ENCODE data around the gene ZSWIM5.
"Not testable (repeated sequence)": the region's sequence is repeated elsewhere in the genome, so short reads cannot be mapped to it uniquely, and the experiment has no call there.

ZSWIM5 gene

DNA sequence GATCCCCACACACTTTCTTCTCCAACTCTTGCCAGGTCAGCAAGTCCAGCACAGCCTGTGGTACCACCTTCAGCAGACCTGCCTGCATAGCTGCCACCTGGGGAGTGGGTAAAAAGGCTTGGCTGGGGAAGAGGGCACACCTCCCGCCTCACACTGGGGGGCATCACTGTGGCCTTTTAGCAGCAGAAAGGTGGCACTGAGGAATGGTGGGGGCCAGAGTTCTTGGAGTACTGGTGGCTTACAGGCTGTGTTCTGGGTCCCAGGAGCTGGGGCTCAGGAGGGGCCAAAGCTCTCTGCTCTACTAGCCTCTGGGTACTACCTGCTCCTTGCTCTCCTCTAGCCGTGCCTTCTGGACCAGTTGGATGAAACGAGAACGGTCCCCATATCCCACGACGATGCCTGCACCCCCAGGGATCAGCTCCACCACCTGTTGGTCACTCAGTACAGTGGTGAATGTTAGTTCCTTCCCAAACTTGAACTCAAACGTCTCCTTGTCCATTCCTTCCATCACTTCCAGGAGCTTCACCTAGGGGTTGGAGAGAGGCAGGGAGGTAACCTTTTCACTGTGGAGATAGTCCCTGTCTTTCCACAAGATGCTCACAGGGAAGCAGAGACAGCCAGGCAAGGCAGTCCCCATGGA lies 202.0 kb downstream of the ZSWIM5 start:
- DNase-seq (ENCODE audit: low read depth in 2 of 2), result no peak

DNA sequence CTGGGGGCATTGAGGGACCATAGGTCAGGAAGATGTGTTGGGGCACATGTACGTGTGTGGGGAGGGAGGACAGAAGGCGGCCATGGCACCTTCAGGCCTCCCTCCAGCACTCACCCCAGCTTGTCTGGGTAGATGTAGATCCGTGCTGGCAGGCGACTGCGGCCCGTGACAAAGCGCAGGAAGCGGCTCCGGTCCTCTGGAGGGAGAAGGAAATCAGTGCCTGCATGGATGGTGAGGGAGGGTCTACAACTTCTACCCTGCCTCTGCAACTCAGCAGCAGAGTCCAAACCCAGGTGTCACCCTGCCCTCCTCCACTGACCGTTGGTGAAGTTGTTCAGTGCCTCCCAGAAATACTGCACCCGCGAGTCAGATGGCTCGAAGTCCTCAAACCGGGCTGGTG lies 202.7 kb downstream of the ZSWIM5 start:
- no peak for DNase-seq (ENCODE audit: low read depth in 2 of 2)

DNA sequence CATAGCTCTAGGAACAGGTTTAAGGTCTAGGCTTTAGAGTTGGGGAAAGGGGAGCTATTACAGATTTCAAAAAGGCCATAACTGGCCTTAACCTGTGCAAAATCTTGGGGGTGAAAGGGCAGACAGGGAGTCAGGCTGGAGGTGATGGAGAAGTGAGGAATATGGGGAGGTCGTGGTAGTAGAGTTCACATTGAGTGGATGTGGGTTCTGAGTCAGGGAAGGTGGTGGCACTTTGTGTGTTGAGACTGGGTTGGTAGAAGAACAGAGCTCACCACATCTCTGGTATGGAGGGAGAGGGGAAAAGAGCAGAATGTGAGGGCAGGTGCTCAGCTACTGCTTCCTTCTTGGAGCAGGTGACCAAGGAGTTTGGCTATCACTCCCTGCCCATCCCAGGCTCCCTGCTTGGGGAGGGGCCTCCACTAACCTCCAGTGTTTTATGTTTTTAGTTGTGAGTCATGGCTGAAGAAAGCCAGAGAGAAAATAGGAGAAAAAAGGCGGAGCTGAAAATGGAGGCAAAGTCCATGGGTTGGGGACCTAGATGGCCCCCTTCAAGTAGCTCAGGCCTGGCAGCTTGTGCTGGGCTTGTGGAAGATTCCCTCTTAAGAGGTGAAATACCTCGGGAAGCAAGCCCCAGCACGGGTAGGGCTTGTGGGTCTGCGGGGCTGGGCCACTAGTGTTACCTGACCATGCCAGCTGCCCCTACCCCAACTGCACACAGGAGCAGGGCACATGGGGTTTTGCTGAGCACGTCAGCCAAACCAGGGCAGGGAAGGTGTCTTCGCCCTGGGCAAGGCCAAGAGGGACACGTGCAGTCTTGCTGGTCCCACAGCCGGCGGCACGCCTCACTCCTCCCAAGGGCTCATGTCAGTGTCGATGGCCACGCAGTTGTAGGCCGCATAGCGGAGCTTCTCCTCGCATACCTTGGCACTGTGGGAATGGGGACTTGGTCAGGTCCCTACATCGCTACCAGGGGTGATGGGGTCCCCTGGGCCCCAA lies 203.5 kb downstream of the ZSWIM5 start:
- no peak for DNase-seq (ENCODE audit: low read depth in 2 of 2)

DNA sequence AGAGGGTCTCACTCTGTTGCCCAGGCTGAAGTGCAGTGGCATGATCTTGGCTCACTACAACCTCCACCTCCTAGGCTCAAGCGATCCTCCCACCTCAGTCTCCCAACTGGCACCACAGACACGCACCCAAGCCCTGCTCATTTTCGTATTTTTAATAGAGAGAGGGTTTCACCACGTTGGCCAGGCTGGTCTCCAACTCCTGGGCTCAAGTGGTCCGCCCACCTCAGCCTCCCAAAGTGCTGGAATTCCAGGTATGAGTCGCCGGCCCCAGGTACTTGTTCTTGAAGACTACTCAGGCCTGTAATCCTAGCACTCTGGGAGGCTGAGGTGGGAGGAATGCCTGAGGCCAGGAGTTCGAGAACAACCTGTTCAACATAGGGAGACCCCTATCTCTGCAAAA lies 204.8 kb downstream of the ZSWIM5 start:
- DNase-seq (ENCODE audit: low read depth in 2 of 2), result not testable (repeated sequence)

DNA sequence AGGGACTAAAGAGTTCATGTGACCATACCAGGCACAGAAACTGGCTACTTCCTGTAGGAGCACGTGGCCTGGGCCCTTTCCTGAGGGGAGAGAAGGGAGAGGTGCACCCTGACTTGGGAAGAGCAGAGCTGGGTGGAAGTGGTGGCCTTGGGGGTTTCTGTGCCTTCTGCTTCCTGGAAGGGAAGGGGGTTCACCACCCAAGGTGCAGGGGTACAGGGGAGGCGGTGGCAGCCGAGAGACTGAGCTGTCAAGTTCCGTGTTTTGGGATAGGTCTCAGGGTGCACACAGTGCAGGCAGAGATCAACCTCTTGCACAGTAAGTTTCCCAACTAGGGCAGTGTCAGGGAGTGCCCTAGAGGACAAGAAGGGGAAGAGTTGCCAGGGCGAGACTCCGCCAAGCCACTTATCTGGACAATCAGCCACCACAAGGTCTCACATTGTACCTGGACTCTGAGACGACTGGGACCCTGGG lies 205.4 kb downstream of the ZSWIM5 start:
- DNase-seq (ENCODE audit: low read depth in 2 of 2), result no peak

DNA sequence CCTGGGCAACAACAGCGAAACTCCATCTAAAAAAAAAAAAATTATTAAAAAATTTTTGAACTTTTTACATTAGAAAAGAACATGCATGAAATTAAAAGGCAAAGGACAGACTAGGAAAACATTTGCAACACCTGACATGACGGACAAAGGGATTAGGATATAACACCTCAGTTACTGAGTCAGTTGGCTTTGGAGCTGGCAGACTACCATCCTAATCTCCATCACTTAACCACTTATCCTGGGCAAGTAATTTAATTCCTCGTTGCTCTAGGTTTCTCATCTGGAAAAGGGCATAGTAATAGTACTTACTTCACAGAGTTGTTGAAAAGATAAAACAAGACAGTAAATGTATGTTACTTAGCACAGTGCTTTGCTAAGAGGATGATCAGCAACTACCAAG lies 207.2 kb downstream of the ZSWIM5 start:
- no peak for DNase-seq (ENCODE audit: low read depth in 2 of 2)

DNA sequence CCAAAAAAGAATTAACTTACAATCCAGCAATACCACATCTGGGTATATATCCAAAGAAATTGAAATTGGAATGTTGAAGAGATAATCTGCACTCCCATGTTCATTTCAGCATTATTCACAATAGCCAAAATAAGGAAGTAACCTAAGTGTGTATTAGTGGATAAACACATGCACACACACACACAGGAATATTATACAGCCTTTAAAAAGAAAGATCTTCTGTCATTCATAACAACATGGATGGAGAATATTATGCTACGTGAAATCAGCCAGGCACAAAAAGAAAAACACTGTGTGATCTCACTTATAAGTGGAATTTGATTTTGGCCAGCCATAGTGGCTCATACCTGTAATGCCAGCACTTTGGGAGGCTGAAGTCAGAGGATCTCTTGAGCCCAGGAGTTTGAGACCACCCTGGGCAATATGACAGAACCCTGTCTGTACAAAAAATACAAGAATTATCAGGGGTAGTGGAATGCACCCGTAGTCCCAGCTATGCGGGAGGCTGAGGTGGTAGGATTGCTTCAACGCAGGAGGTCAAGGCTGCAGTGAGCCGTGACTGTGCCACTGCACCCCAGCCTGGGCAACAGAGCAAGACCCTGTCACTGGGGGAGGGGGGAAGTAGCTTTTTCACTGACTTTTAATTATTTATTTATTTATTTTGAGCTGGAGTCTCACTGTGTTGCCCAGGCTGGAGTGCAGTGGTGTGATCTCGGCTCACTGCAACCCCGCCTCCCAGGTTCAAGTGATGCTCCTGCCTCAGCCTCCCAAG lies 210.8 kb downstream of the ZSWIM5 start:
- DNase-seq (ENCODE audit: low read depth in 2 of 2), result no peak

DNA sequence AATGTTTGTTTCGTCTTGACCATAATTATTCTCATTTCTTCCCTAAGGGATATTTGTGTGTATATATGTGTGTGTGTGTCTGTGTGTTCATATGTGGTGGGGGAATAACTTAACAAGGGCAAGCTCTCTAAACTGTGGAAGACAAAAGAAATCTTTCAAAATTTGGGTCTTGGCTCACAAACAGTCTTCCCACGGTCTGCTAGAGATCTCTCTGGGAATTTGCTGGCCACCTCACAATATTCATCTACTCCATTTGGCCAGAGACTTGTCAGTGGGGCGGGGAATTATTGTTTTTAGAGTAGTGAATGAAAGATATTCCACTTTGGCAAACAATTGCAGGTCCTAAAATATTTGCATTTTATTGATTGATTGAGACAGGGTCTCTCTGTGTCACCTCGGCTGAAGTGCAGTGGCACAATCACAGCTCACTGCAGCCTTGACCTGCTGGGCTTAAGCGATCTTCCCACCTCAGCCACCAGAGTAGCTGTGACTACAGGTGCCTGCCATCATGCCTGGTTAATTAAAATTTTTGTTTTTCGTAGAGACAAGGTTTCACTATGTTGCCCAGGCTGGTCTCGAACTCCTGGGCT lies 212.0 kb downstream of the ZSWIM5 start:
- DNase-seq (ENCODE audit: low read depth in 2 of 2), result no peak

DNA sequence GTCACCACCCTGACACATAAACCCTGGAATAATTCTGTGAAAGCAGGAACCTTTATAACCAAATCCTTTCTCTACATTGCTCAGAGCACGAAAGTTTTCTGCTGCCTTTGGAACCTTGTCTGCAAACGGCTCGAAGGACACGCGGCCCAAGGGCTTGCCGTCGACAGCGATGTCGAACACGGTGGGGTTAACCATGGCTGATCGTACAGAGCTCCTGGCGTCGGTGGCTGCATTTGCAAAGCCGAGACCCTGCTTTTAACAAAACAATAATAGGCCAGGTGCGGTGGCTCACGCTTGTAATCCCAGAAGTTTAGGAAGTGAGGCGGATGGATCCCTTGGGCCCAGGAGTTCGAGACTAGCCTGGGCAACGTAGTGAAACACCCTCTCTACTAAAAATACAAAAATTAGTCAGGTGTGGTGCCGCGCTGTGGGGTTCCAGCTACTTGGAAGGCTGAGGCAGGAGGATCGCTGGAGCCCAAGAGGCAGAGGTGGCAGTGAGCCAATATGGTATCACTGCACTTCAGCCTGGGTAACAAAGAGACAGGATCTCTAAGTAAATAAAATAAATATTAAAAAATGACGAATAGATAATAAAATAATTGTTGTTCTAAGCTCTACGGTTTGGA lies 217.8 kb downstream of the ZSWIM5 start:
- no peak for DNase-seq (ENCODE audit: low read depth in 2 of 2)

DNA sequence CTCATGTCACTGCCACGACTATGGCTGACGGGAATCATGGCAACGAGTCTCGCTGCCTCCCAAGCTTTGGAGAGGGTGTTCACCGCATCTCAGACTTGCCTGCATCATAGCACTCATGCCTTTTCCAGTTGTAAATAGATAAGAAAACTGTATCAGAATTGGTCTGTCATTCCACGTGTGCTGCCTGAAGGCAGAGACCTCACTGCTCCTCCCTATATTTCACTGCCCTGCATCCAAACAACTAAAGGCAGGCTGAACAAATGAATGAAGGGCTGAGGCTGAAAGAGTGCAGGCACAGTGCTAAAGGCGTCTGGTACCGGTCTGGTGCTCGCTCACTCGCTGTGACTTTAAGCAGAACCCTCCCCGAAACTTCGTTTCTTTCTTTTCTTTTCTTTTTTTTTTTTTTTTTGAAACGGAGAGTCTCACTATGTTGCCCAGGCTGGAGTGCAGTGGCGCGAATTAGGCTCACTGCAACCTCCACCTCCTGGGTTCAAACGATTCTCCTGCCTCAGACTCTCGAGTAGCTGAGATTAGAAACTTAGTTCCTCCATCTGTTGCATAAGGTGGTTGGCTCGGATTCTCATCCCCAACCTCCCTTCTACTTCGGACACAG lies 220.6 kb downstream of the ZSWIM5 start:
- no peak for DNase-seq (ENCODE audit: low read depth in 2 of 2)

DNA sequence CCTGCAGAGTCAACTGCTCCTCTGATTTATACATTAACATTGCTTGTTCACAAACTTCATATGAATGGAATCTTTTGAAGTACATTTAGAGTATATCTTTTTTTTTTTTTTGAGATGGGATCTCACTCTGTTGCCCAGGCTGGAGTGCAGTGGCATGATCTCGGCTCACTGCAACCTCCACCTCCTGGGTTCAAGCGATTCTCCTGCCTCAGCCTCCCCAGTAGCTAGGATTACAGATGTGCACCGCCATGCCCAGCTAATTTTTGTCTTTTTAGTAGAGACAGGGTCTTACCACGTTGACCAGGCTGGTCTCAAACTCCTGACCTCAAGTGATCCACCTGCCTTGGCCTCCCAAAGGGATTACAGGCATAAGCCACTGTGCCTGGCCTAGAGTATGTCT lies 229.0 kb downstream of the ZSWIM5 start:
- DNase-seq (ENCODE audit: low read depth in 2 of 2), result not testable (repeated sequence)

DNA sequence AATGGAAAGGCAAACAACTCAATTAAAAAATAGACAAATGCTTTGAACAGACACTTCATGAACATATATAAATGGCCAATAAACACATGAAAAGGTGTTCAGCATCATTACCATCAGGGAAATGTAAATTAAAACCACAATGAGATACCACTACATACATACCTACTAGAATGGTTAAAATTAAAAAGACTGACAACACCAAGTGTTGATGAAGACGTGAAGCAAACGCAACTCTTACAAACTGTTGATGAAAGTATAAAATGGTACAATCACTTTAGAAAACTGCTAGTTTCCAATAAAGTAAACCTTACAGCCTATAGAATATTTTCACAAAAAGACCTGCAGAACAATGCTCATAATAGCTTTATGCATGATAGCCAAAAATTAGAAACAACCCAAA lies 230.2 kb downstream of the ZSWIM5 start:
- no peak for DNase-seq (ENCODE audit: low read depth in 2 of 2)

DNA sequence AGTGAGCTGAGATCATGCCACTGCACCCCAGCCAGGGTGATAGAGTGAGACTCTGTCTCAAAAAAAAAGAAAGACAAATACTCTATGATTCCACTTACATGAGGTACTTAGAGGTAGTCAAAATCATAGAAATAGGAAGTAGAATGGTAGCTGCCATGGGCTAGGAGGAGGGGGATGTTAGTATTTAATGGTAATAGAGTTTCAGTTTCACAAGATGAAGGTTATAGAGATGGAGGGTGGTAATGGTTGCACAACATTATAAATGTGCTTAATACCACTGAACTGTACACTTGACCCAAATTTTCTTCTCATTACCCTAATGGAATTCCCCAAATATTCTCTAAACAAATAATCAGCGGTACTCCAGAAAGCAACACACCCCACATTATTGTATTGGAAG lies 232.8 kb downstream of the ZSWIM5 start:
- DNase-seq (ENCODE audit: low read depth in 2 of 2), result no peak

DNA sequence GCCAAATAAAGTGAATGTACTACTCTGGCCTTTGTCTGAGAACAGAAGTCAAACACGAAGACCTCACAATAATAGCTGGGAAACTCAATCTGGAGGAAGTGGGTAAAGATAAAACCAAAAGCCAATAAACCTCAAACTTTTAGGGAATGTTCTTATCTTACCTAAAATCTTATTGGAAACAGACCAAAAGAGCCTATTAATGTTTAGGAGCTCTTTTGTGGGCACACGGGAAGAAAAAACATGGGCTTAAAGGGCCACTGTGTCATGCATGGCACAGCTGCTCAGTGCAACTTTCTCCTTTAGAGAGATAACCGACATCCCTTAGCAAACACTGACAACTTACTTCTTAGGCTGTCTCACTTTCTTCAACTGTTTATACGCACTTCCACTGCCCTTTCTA lies 236.1 kb downstream of the ZSWIM5 start:
- DNase-seq (ENCODE audit: low read depth in 2 of 2), result no peak

Data from stimulated activated CD8-positive, alpha-beta memory T cell treated with anti-CD3 and anti-CD28 coated beads, Interleukin-15, amount 100 ng/mL, for 48 hours (primary cell).